HUES48 (cell line): ENCODE results near the gene TRPM1.

Experiments
- H3K27ac ChIP-seq: one replicate; pipeline ENCODE4 v1.7.0; 2013; ENCODE audit warnings: low read depth, low read length, inconsistent platforms
- H3K27me3 ChIP-seq: 2 replicates; pipeline ENCODE4 v1.6.1; 2013; ENCODE audit warnings: mild to moderate bottlenecking, low read length; ENCODE audit not compliant: control insufficient read depth, insufficient read depth
- H3K36me3 ChIP-seq: 2 replicates; pipeline ENCODE4 v1.6.1; 2013; ENCODE audit warnings: low read length; ENCODE audit not compliant: control insufficient read depth, insufficient read depth
- H3K4me1 ChIP-seq: 2 replicates; pipeline ENCODE4 v1.6.1; 2013; ENCODE audit warnings: mild to moderate bottlenecking, low read length; ENCODE audit not compliant: control insufficient read depth, insufficient read depth
- H3K4me3 ChIP-seq: 2 replicates; pipeline ENCODE4 v1.5.1; 2013; ENCODE audit warnings: mild to moderate bottlenecking, low read depth, low read length
- H3K9ac ChIP-seq: 2 replicates; pipeline ENCODE4 v1.6.1; 2013; ENCODE audit warnings: mild to moderate bottlenecking, low read depth, low read length, moderate library complexity
- H3K9me3 ChIP-seq: 2 replicates; pipeline ENCODE4 v1.6.1; 2013; ENCODE audit warnings: low read length; ENCODE audit not compliant: control insufficient read depth, insufficient read depth

The TRPM1 gene

GRCh38 chr15:31065824-31066223 lies 35.7 kb downstream of the TRPM1 start:
- H3K4me1 ChIP-seq = 0 out of 2 replicates have a peak, but pooled peaks cover 7% of the 10 kb centered on the region

GRCh38 chr15:31062911-31063310 lies 38.6 kb downstream of the TRPM1 start:
- no peak overlapping the region for H3K27ac ChIP-seq
- no peak overlapping the region for H3K9ac ChIP-seq
- H3K27me3 ChIP-seq = no peaks in the 10 kb centered on the region
- H3K4me1 ChIP-seq = 0 out of 2 replicates have a peak, but pooled peaks cover 7% of the 10 kb centered on the region
- peaks cover 4% of the 10 kb centered on the region; the same call in 1 of the 2 replicates for H3K9me3 ChIP-seq
- H3K36me3 ChIP-seq = no peaks in the 10 kb centered on the region
- H3K4me3 ChIP-seq = no peak overlapping the region

More at GRCh38 chr15:31065824-31066223, 35.7 kb downstream of the TRPM1 start:
- no peaks in the 10 kb centered on the region for H3K36me3 ChIP-seq
- H3K27me3 ChIP-seq = no peaks in the 10 kb centered on the region
- H3K9ac ChIP-seq = no peak overlapping the region
- H3K9me3 ChIP-seq = no peaks in the 10 kb centered on the region
- H3K27ac ChIP-seq = no peak overlapping the region
- H3K4me3 ChIP-seq = no peak overlapping the region

DNA sequence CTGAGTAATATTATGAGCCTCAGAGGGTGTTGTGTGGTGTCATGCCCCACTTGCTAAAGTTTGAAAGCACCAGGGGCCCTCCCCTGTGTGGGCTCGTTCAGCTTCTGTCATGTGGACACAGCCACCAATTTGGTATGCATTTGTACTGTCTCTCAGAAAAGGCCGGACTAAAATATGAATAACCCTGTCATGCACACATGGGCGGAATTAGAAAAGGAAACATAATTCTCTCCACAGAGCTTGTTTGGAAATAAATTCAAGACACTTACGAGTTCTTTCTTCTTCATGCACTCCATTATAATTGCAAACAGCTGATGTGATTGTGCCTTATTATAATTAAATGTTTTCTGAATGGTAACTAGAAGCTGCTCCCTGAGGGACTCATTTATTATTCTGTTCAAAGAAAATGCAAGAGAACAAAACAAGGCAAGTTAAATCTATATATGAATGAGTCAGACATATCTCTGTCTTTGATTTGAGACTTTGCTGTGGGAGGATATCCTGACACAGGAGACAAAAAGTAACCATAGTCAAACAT lies 39.1 kb downstream of the TRPM1 start:
- no peak overlapping the region for H3K9ac ChIP-seq
- H3K4me1 ChIP-seq = 0 out of 2 replicates have a peak, but pooled peaks cover 7% of the 10 kb centered on the region
- H3K27ac ChIP-seq = no peak overlapping the region
- H3K27me3 ChIP-seq = no peaks in the 10 kb centered on the region
- no peak overlapping the region for H3K4me3 ChIP-seq
- H3K36me3 ChIP-seq = no peaks in the 10 kb centered on the region
- H3K9me3 ChIP-seq = peaks cover 4% of the 10 kb centered on the region; the same call in 1 of the 2 replicates

GRCh38 chr15:31060429-31061140 lies 40.9 kb downstream of the TRPM1 start:
- H3K9ac ChIP-seq = no peak overlapping the region
- peaks cover 4% of the 10 kb centered on the region; the same call in 1 of the 2 replicates for H3K9me3 ChIP-seq
- no peaks in the 10 kb centered on the region for H3K27me3 ChIP-seq
- no peaks in the 10 kb centered on the region for H3K36me3 ChIP-seq
- 0 out of 2 replicates have a peak, but pooled peaks cover 7% of the 10 kb centered on the region for H3K4me1 ChIP-seq
- no peak overlapping the region for H3K4me3 ChIP-seq
- H3K27ac ChIP-seq = no peak overlapping the region

- Histone ChIP-seq H3K27ac (no peak overlapping the region), H3K36me3 (no peaks in the 10 kb centered on the region), H3K27me3 (no peaks in the 10 kb centered on the region), H3K9me3 (peaks cover 4% of the 10 kb centered on the region; the same call in 1 of the 2 replicates), H3K4me1 (0 out of 2 replicates have a peak, but pooled peaks cover 7% of the 10 kb centered on the region), H3K9ac (no peak overlapping the region), H3K4me3 (no peak overlapping the region)
Measured at GRCh38 chr15:31058236-31058962, 43.1 kb downstream of the TRPM1 start.

DNA sequence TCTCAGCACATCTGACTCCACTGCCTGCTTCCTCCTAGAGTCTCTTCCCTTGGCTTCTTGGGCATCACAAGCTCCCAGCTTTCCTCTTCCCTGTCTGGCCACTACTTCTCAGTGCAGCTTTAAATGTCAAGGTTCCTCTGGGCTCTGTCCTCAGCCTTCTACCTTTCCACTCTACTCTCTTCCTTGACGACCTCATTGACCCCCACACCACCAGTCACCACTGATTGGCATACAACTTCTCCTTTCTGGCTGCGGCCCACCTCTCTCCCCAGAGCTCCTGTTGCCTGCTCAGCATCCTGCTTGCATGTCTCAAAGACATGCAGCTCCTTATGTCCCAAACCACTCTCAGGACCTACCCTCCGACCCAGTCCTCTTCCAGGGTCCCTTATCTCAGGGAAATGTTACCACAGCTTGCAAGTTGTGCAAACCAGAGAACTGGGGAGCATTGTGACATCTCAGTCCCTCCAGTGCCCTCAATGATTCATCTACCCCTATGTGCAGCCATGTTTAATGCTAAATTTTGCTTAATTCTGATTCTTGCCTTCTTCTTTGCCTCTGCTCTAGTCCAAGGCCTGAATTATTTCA lies 49.9 kb downstream of the TRPM1 start:
- Histone ChIP-seq H3K9ac (no peak overlapping the region), H3K36me3 (no peaks in the 10 kb centered on the region), H3K27ac (no peak overlapping the region), H3K4me1 (no peaks in the 10 kb centered on the region; the same call in 1 of the 2 replicates), H3K9me3 (no peaks in the 10 kb centered on the region), H3K4me3 (no peak overlapping the region), H3K27me3 (no peaks in the 10 kb centered on the region)

DNA sequence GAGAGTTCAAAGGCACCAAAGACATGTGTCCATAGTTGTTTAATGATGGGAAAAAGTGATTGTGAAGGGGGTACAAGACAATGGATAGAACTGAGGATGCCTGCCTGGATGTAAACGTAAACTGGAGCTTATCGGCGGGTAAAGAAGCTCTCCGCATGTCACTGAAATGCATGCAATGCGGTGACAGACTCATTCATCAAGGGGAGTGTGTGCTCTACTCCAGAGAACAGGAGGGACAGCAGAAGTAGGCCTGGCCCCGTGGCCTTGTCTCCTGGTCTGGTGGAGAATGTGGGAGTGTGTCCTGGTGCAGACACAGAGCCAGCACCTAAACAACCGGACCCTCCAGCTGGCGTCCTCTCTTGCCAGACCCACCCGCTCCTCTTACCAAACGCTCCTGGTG lies 50.6 kb downstream of the TRPM1 start:
- Histone ChIP-seq H3K9me3 (no peaks in the 10 kb centered on the region), H3K27me3 (no peaks in the 10 kb centered on the region), H3K27ac (no peak overlapping the region), H3K4me1 (no peaks in the 10 kb centered on the region; the same call in 1 of the 2 replicates), H3K9ac (no peak overlapping the region), H3K36me3 (no peaks in the 10 kb centered on the region), H3K4me3 (no peak overlapping the region)

DNA sequence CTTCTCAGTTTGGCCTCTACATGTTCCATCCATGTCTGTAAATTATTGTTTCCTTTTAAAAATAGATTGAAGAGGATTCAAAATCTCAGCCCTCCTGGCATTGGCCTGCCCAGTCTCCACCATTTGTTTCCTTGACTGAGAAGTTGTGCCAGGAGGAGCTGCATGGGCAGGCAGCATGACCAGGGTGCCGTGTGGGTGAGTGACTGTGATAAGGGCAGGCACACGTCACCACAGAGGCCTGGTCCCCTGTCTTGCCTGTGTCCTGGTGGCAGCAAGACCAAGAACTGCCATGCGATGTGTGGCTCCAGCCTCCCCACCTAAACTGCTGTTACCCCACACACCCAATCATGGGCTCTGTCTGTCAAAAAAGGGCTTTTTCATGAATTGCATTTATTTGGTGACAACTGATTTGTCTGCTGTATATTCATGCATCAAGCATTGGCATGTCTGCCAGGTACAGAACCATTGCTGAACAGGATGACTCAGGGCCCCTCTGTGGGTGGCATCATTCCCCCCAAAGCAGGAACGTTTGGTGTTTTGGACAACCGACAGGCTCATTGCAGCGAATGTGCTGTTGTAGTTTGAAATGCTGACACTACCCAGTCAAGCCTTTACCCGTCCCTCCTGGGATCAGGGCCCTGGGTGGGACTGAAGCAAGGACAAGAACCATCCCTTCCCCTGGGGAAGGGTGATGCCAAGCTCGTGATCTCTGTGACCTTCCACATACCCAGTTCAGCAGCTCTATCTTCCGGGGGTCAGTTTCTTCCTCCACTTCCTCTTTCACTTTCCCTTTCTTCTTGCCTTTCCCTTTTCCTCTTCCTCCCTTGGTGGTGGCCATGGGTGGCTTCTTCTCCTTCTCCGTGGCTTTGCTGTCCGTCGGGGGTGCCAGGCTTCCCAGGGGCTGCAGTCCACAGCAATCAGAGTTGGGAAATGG lies 51.6 kb downstream of the TRPM1 start:
- no peaks in the 10 kb centered on the region for H3K9me3 ChIP-seq
- H3K4me3 ChIP-seq = no peak overlapping the region
- H3K27ac ChIP-seq = no peak overlapping the region
- H3K27me3 ChIP-seq = no peaks in the 10 kb centered on the region
- no peak overlapping the region for H3K9ac ChIP-seq
- no peaks in the 10 kb centered on the region; the same call in 1 of the 2 replicates for H3K4me1 ChIP-seq
- H3K36me3 ChIP-seq = no peaks in the 10 kb centered on the region

DNA sequence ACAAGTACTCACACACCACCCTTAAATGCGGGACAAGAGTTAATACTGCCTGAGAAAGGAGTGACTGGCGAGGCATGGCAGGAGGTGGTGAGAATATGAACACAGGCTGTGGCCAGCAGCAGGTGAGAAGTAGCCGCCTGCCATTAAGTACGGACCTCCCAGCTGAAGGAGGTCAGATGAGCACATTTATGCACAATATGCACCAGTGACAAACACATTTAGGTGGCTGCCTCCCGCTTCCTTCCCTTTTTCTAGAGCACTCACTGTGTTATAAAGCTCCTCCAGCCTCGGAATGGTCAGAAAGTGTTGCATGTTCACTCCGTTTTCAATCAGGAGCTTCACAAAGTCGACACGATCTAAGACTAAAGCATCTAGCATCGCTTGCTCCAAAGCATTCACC lies 52.4 kb downstream of the TRPM1 start:
- Histone ChIP-seq H3K27ac (no peak overlapping the region), H3K36me3 (no peaks in the 10 kb centered on the region), H3K27me3 (no peaks in the 10 kb centered on the region), H3K4me3 (no peak overlapping the region), H3K4me1 (no peaks in the 10 kb centered on the region; the same call in 1 of the 2 replicates), H3K9me3 (no peaks in the 10 kb centered on the region), H3K9ac (no peak overlapping the region)

DNA sequence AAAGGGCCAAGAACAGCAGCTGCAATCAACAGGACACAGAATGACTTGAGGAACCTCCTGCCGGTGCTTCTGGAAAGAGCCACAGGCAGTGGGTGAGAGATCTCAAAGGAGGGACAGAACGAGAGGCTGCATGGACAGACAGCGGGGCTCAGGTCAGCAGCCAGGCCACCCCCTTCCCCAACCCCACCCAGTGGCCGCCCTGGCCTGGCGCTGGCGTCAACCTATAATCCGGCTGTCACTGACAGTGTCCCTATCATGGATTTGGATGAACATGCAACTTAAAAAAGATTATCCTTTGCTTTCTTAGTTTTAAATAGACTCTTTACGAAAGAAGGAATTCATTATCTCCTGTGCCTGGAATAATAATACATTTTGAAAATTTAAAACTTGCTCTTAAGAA lies 54.1 kb downstream of the TRPM1 start:
- Histone ChIP-seq H3K27ac (no peak overlapping the region), H3K4me3 (no peak overlapping the region), H3K9me3 (no peaks in the 10 kb centered on the region), H3K9ac (no peak overlapping the region), H3K4me1 (no peaks in the 10 kb centered on the region; the same call in 1 of the 2 replicates), H3K36me3 (no peaks in the 10 kb centered on the region), H3K27me3 (no peaks in the 10 kb centered on the region)
